Adrenal gland (tissue), 12 donors: ENCODE measurements around the gene PCARE. TPM values are rescaled to one million over a fixed set of nuclear protein-coding genes. Genes with fewer than 3 reads are reported as not detected.

Experiments used
- DNase-seq, 7 donors: peaks; one replicate each; pipeline ENCODE4 v3.0.0-alpha.2; 2019 to 2020
- H3K27ac ChIP-seq, 5 donors: fragments of 200-600 bp; sonication (generic) in 4 of 5; 1 replicate in 3 of 5; 2 replicates in 2 of 5; pipeline versions ENCODE4 v1.5.1 to v1.8.0; 2016 to 2020; ENCODE audit warnings: mild to moderate bottlenecking in 1 of 5
- H3K27me3 ChIP-seq: fragments of 200-600 bp; 2 replicates; pipeline ENCODE4 v1.8.0; 2021
- H3K36me3 ChIP-seq, 2 donors: fragments of 200-600 bp; replicated peaks in 1 of 2; 1 replicate in 1 of 2; 2 replicates in 1 of 2; pipeline versions ENCODE4 v1.5.1 to v1.8.0; 2018 to 2022
- H3K4me1 ChIP-seq, 2 donors: fragments of 200-600 bp; replicated peaks in 1 of 2; 1 replicate in 1 of 2; 2 replicates in 1 of 2; pipeline versions ENCODE4 v1.5.1 to v1.8.0; 2018 to 2021
- H3K4me3 ChIP-seq, 4 donors: fragments of 200-600 bp; sonication (generic) in 3 of 4; one replicate each; pipeline ENCODE4 v1.5.1; 2016 to 2018
- H3K9me3 ChIP-seq, 3 donors: fragments of 200-600 bp; sonication (generic) in 1 of 3; replicated peaks in 1 of 3; 1 replicate in 2 of 3; 2 replicates in 1 of 3; pipeline versions ENCODE4 v1.5.1 to v1.8.0; 2016 to 2021
- CTCF ChIP-seq, 6 experiments: fragments of 450-650 bp in 4 of 6; fragments of 200-600 bp in 2 of 6; sonication (generic) in 1 of 6; IDR thresholded peaks; 1 replicate in 5 of 6; 2 replicates in 1 of 6; pipeline versions ENCODE4 v1.5.1 to v1.8.0; 2016 to 2021; ENCODE audit warnings: antibody characterized with exemption in 6 of 6, mild to moderate bottlenecking in 2 of 6, moderate library complexity in 1 of 6
- POLR2A ChIP-seq, 2 donors: fragments of 450-650 bp; IDR thresholded peaks; one replicate each; pipeline ENCODE4 v1.6.1; 2017; ENCODE audit warnings: antibody characterized with exemption in 2 of 2, mild to moderate bottlenecking in 2 of 2, moderate library complexity in 1 of 2
- WGBS, 4 donors: extraction: QIAGEN DNeasy Blood & Tissue Kit in 2 of 4; methylation state at CpG; one replicate each; pipeline versions ENCODE4 v1.1.5 to v1.1.7; 2013 to 2017; 5-methylcytosine and 5-hydroxymethylcytosine counted together
- intact Hi-C, 2 donors: fragments of 100-400 bp; cut with DNase I; formaldehyde crosslinking; loops; one replicate each; pipeline versions ENCODE4 v1.14.1 to v1.15.0; 2022 to 2023
- polyA plus RNA-seq, 3 donors: library from polyadenylated mRNA; stranded (reverse); fragments of 200-250 nt in 2 of 3; fragments of 350-450 nt in 1 of 3; fragmentation: Illumina TruSeq in 1 of 3; extraction: RNeasy Lipid Tissue Mini Kit (QIAGEN cat#74804) in 1 of 3; gene quantifications; one replicate each; pipeline ENCODE4 v1.2.3, GENCODE V29; 2013 to 2014
- total RNA-seq, 9 donors: library from RNA; depleted of rRNA in 4 of 9; stranded (reverse); fragments of >200 nt in 4 of 9; fragments of 120-200 nt in 1 of 9; fragmentation: NEBNext Ultra II Directional in 1 of 9; extraction: Animal tissue kit (Norgen Biotek cat#: 25700) in 1 of 9; gene quantifications; one replicate each; pipeline versions ENCODE4 v1.1.0 to v1.2.4, GENCODE V29; 2013 to 2023
- donor health status: healthy with polysubstance abuse.
- donor health status: Bipolar disorder and iron deficiency.
- donor health status: DM: yes; HTN: yes; CAD: no.
- donor health status: DM: no; HTN: no; CAD: no.
- donor health status: DM: no; HTN: no; CAD: no.
- donor health status: DM: yes; HTN: yes; CAD: no.

The PCARE gene
- total and polyA plus RNA-seq, 12 donors = 0.02 to 0.17 (median 0.06) TPM; not detected in 8

- no peak for TF ChIP-seq CTCF (IDR thresholded peaks at IDR 0.05)
- no peak for TF ChIP-seq POLR2A (IDR thresholded peaks at IDR 0.05)
- Histone ChIP-seq H3K36me3 (no peaks in the 10 kb centered on the region), H3K27me3 (no peaks in the 10 kb centered on the region), H3K4me1 (peaks cover 5 to 32% of the 10 kb centered on the region in 2 donors), H3K4me3 (peak overlapping the region in 1 of 4 donors; percentile 84), H3K9me3 (no peaks in the 10 kb centered on the region), H3K27ac (peak overlapping the region in 2 of 5 donors; percentile 85 to 93)
- intact Hi-C loops = no loop called here
- peak in 2 of 7 donors; percentile 20 to 73 for DNase-seq
- 81 to 89% (median 83%) methylated on average over 10 of the region's 10 CpGs for WGBS, 4 donors
Measured at GRCh38 chr2:29114586-29114945, 40.2 kb upstream of the PCARE start.

GRCh38 chr2:29113891-29114321 is 39.6 kb upstream of the PCARE start:
- intact Hi-C loops = no loop called here
- Histone ChIP-seq H3K27me3 (no peaks in the 10 kb centered on the region), H3K9me3 (no peaks in the 10 kb centered on the region), H3K27ac (peak overlapping the region in 2 of 5 donors; percentile 85 to 93), H3K36me3 (no peaks in the 10 kb centered on the region), H3K4me3 (no peak overlapping the region), H3K4me1 (peaks cover 5 to 28% of the 10 kb centered on the region in 2 donors)
- DNase-seq = peak; percentile 38 to 87 (median 67)
- TF ChIP-seq CTCF (IDR thresholded peaks at IDR 0.05) (no peak), POLR2A (IDR thresholded peaks at IDR 0.05) (no peak)
- WGBS, 4 donors = 44 to 65% (median 56%) methylated on average over 4 of the region's 4 CpGs

GRCh38 chr2:29113027-29113686 is 38.8 kb upstream of the PCARE start:
- Histone ChIP-seq H3K4me1 (peaks cover 5 to 25% of the 10 kb centered on the region in 2 donors), H3K9me3 (no peaks in the 10 kb centered on the region), H3K4me3 (no peak overlapping the region), H3K36me3 (no peaks in the 10 kb centered on the region), H3K27me3 (no peaks in the 10 kb centered on the region), H3K27ac (peak overlapping the region in 1 of 5 donors; percentile 85)
- 85 to 97% (median 91%) methylated on average over 5 of the region's 5 CpGs for WGBS, 4 donors
- DNase-seq = no peak
- TF ChIP-seq CTCF (IDR thresholded peaks at IDR 0.05) = no peak
- no peak for TF ChIP-seq POLR2A (IDR thresholded peaks at IDR 0.05)
- intact Hi-C loops = no loop called here

- H3K27me3 ChIP-seq = no peaks in the 10 kb centered on the region
- peaks cover 5 to 18% of the 10 kb centered on the region in 2 donors for H3K4me1 ChIP-seq
- TF ChIP-seq CTCF (IDR thresholded peaks at IDR 0.05) (no peak), POLR2A (IDR thresholded peaks at IDR 0.05) (no peak)
- intact Hi-C loops = no loop called here
- no peak overlapping the region for H3K4me3 ChIP-seq
- no peak overlapping the region for H3K27ac ChIP-seq
- H3K9me3 ChIP-seq = no peaks in the 10 kb centered on the region
- no peak for DNase-seq
- no peaks in the 10 kb centered on the region for H3K36me3 ChIP-seq
Measured at GRCh38 chr2:29112379-29112778, 38.1 kb upstream of the PCARE start.
